HG02588 (cell line): Measurements from ENCODE around the gene TMEM33.

Experiments
- ATAC-seq: cut with Tn5 transposase; IDR thresholded peaks from one replicate; pipeline ENCODE4 v1.9.1; 2021; ENCODE audit warnings: mild to moderate bottlenecking, moderate library complexity; ENCODE audit not compliant: unreplicated experiment

TMEM33 gene

GRCh38 chr4:41939016-41939626 is 3.9 kb downstream of the TMEM33 start:
- ATAC-seq = no peak

GRCh38 chr4:41940834-41941233 is 5.6 kb downstream of the TMEM33 start:
- ATAC-seq = no peak

GRCh38 chr4:41943506-41943905 is 8.3 kb downstream of the TMEM33 start:
- ATAC-seq = no peak

GRCh38 chr4:41944089-41944488 is 8.9 kb downstream of the TMEM33 start:
- no peak for ATAC-seq

- ATAC-seq = no peak
Measured at GRCh38 chr4:41949531-41949930, 14.3 kb downstream of the TMEM33 start.

- ATAC-seq = peak; percentile 47
Measured at GRCh38 chr4:41957634-41958033, 22.4 kb downstream of the TMEM33 start.

- no peak for ATAC-seq
Measured at GRCh38 chr4:41963105-41963504, 27.9 kb downstream of the TMEM33 start.

- no peak for ATAC-seq
Measured at GRCh38 chr4:41964401-41964800, 29.2 kb downstream of the TMEM33 start.

GRCh38 chr4:41967392-41967791 is 32.2 kb downstream of the TMEM33 start:
- no peak for ATAC-seq

- ATAC-seq = no peak
Measured at GRCh38 chr4:41969671-41970070, 34.4 kb downstream of the TMEM33 start.

- ATAC-seq = no peak
Measured at GRCh38 chr4:41975341-41975740, 40.1 kb downstream of the TMEM33 start.

- no peak for ATAC-seq
Measured at GRCh38 chr4:41976775-41977516, 41.7 kb downstream of the TMEM33 start.

- ATAC-seq = no peak
Measured at GRCh38 chr4:41977709-41978108, 42.5 kb downstream of the TMEM33 start.

GRCh38 chr4:41981456-41981855 is 46.2 kb downstream of the TMEM33 start, which contains the start of gene DCAF4L1:
DCAF4L1 (plus strand) TSS chr4:41981756; CDS start chr4:41981793, 37 bp downstream.
- no peak for ATAC-seq

GRCh38 chr4:41982716-41983115 is 47.5 kb downstream of the TMEM33 start:
- no peak for ATAC-seq

- ATAC-seq = no peak
Measured at GRCh38 chr4:41985151-41985550, 49.9 kb downstream of the TMEM33 start.

GRCh38 chr4:41989994-41990364 is 54.8 kb downstream of the TMEM33 start:
- ATAC-seq = peak; percentile 6

- ATAC-seq = peak; percentile 99
Measured at GRCh38 chr4:41990365-41991111, 55.3 kb downstream of the TMEM33 start, which contains the start of gene SLC30A9. SLC30A9 (plus strand) TSS chr4:41990530; CDS start chr4:41990652, 122 bp downstream.

GRCh38 chr4:41991916-41992767 is 56.9 kb downstream of the TMEM33 start:
- ATAC-seq = no peak

- ATAC-seq = no peak
Measured at GRCh38 chr4:41992967-41993857, 58.0 kb downstream of the TMEM33 start.
